HG03139 (cell line): ENCODE results near the gene FKTN.
"Not testable (repeated sequence)": the region's sequence is repeated elsewhere in the genome, so short reads cannot be mapped to it uniquely, and the experiment has no call there.

Source experiments
- ATAC-seq: cut with Tn5 transposase; IDR thresholded peaks from one replicate; pipeline ENCODE4 v1.9.1; 2021; ENCODE audit not compliant: unreplicated experiment

FKTN gene

GRCh38 chr9:105557804-105558610 is at the start of gene FKTN:
TSS of gene FKTN (plus strand) at chr9:105558131. CDS start at chr9:105575033, 16,902 bp downstream.
- peak; percentile 96 for ATAC-seq

GRCh38 chr9:105508530-105508929 is 49.4 kb upstream of the FKTN start:
- no peak for ATAC-seq

GRCh38 chr9:105510024-105510423 is 47.9 kb upstream of the FKTN start:
- peak; percentile 77 for ATAC-seq

GRCh38 chr9:105511446-105511845 is 46.5 kb upstream of the FKTN start:
- no peak for ATAC-seq

GRCh38 chr9:105515811-105516413 is 42.0 kb upstream of the FKTN start:
- ATAC-seq, result no peak

GRCh38 chr9:105519710-105520369 is 38.1 kb upstream of the FKTN start:
- not testable (repeated sequence) for ATAC-seq

- ATAC-seq, result not testable (repeated sequence)
These were observed 36.9 kb upstream of the FKTN start for GRCh38 chr9:105520992-105521391.

GRCh38 chr9:105522618-105523385 is 35.1 kb upstream of the FKTN start:
- ATAC-seq, result not testable (repeated sequence)

- no peak for ATAC-seq
These were observed 26.4 kb upstream of the FKTN start for GRCh38 chr9:105531530-105531929.

GRCh38 chr9:105535920-105536668 is 21.8 kb upstream of the FKTN start:
- ATAC-seq, result no peak

- no peak for ATAC-seq
These were observed 18.5 kb upstream of the FKTN start for GRCh38 chr9:105539452-105539851.

GRCh38 chr9:105541838-105542237 is 16.1 kb upstream of the FKTN start:
- ATAC-seq, result no peak

GRCh38 chr9:105554042-105554441 is 3.9 kb upstream of the FKTN start:
- no peak for ATAC-seq

- no peak for ATAC-seq
These were observed 14.5 kb downstream of the FKTN start for GRCh38 chr9:105572455-105572854.

GRCh38 chr9:105579952-105580351 is 22.0 kb downstream of the FKTN start:
- not testable (repeated sequence) for ATAC-seq

- ATAC-seq, result not testable (repeated sequence)
These were observed 23.6 kb downstream of the FKTN start for GRCh38 chr9:105581550-105581949.

GRCh38 chr9:105593145-105593544 is 35.2 kb downstream of the FKTN start:
- ATAC-seq, result no peak

- no peak for ATAC-seq
These were observed 51.0 kb downstream of the FKTN start for GRCh38 chr9:105608721-105609598.

GRCh38 chr9:105621001-105621400 is 63.1 kb downstream of the FKTN start:
- no peak for ATAC-seq
